Osteocyte (in vitro differentiated cells): ENCODE results near the gene LIAS. TPM values are rescaled to one million over a fixed set of nuclear protein-coding genes. Genes with fewer than 3 reads are reported as not detected.
"Not testable (repeated sequence)": the region's sequence is repeated elsewhere in the genome, so short reads cannot be mapped to it uniquely, and the experiment has no call there.

Experiments
- DNase-seq: peaks from one replicate; pipeline ENCODE4 v3.0.0; 2021; ENCODE audit warnings: mixed read lengths; ENCODE audit not compliant: unreplicated experiment; ENCODE audit errors: extremely low spot score
- H3K27ac Mint-ChIP-seq: one replicate; pipeline ENCODE4 v1.8.0; 2021; ENCODE audit warnings: mild to moderate bottlenecking, mixed read lengths; ENCODE audit not compliant: unreplicated experiment
- H3K27me3 Mint-ChIP-seq: one replicate; pipeline ENCODE4 v1.8.0; 2021; ENCODE audit warnings: mixed read lengths; ENCODE audit not compliant: unreplicated experiment
- H3K36me3 Mint-ChIP-seq: one replicate; pipeline ENCODE4 v1.8.0; 2021; ENCODE audit warnings: mixed read lengths; ENCODE audit not compliant: unreplicated experiment
- H3K4me1 Mint-ChIP-seq: one replicate; pipeline ENCODE4 v1.8.0; 2021; ENCODE audit warnings: mixed read lengths; ENCODE audit not compliant: unreplicated experiment
- H3K4me3 Mint-ChIP-seq: one replicate; pipeline ENCODE4 v1.8.0; 2021; ENCODE audit warnings: mild to moderate bottlenecking, moderate library complexity, mixed read lengths; ENCODE audit not compliant: unreplicated experiment
- H3K9me3 Mint-ChIP-seq: one replicate; pipeline ENCODE4 v1.8.0; 2021; ENCODE audit warnings: mixed read lengths; ENCODE audit not compliant: unreplicated experiment
- long read RNA-seq: library from polyadenylated mRNA; unstranded; transcript quantifications from one replicate; pipeline ENCODE4 v2.0.0, GENCODE V29; 2021
- total RNA-seq: library from RNA; stranded (reverse); gene quantifications from 2 replicates; pipeline ENCODE4 v1.2.1, GENCODE V29; 2021
- TF ChIP-seq, protein P1 (sequence below): fragments of 200-600 bp; sonication (generic); IDR thresholded peaks from 2 replicates; pipeline ENCODE4 v1.5.0; 2021; ENCODE audit warnings: antibody characterized with exemption, mild to moderate bottlenecking, moderate library complexity

Gene LIAS
- 10.9 and 13.8 TPM in 2 replicates for total RNA-seq
- long read RNA-seq, full-length matches to known transcripts: 17 of 21 reads
- long read RNA-seq, partial matches to known transcripts: 0 of 21 reads
- long read RNA-seq, other reads (novel, unspliced or antisense): 4 of 21 reads

DNA sequence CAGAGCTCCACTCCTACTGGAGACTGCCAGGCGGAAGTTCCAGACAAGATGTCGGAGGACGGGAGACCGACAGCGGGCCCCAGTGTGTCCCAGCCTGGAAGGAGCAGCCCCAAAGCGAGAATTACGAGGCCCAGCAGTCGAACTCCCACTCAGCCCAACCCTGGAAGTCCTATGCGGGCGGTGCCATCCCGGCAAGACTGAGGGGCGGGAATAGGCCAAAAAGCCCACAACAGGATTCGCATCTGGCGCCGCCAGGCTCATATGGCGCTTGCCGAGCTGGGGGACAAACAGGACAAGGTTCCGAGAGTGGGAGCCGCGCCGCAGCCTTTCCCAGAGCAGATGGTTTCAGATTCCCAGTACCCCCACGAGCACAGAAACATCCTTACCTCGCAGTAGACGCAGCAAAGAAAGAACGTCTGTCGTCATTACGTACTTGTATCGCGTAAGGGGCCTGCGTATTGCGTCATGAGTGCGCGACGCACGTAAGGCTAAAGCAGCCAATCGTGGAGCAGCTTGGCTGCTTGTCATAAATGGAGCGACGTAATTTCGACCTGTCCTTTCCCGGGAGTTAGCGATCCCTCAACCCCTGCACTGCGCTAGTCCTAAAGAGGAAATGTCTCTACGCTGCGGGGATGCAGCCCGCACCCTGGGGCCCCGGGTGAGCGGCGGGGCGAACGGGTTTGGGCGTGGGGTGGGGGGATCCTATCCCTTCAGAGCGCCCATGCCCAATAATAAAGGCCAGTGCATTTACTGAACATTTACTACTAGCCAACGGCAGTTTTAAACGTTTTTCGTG lies at the start of gene LIAS, which contains the start of gene RPL9:
LIAS (plus strand) TSS at position 552 of the 796 bp plus-strand sequence; CDS start at position 614, 62 bp downstream.
RPL9 (minus strand) TSS at position 418 of the 796 bp plus-strand sequence. CDS start 483 bp downstream, outside the sequence.
- peaks cover 49% of the 10 kb centered on the region for H3K36me3 Mint-ChIP-seq
- no peaks in the 10 kb centered on the region for H3K27me3 Mint-ChIP-seq
- H3K27ac Mint-ChIP-seq: peak within 1 kb of the TSS; percentile 99
- peaks cover 41% of the 10 kb centered on the region for H3K4me1 Mint-ChIP-seq
- TF ChIP-seq, protein P1, sequence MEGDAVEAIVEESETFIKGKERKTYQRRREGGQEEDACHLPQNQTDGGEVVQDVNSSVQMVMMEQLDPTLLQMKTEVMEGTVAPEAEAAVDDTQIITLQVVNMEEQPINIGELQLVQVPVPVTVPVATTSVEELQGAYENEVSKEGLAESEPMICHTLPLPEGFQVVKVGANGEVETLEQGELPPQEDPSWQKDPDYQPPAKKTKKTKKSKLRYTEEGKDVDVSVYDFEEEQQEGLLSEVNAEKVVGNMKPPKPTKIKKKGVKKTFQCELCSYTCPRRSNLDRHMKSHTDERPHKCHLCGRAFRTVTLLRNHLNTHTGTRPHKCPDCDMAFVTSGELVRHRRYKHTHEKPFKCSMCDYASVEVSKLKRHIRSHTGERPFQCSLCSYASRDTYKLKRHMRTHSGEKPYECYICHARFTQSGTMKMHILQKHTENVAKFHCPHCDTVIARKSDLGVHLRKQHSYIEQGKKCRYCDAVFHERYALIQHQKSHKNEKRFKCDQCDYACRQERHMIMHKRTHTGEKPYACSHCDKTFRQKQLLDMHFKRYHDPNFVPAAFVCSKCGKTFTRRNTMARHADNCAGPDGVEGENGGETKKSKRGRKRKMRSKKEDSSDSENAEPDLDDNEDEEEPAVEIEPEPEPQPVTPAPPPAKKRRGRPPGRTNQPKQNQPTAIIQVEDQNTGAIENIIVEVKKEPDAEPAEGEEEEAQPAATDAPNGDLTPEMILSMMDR: no peak
- H3K9me3 Mint-ChIP-seq: no peaks in the 10 kb centered on the region
- peak; percentile 97 for DNase-seq
- H3K4me3 Mint-ChIP-seq: peak within 1 kb of the TSS; percentile 96

DNA sequence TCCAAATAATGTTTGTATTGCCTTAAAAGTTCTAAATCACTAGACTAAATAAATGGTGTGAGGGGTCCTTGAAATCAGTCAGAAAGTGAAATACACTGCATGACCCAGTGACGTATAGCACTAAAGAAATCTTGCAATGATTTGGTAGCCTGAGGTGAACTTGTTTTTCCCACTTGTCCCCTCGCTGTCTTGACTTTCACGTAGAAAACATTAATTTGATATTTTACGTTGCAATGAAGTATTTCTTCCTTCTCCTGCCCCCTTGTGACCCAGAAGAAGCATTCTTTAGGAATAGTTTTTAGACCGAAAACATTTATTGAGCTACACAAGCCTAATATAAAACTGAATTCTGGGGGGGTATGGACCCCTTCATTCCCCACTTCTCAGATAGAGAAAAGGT lies 48.4 kb upstream of the LIAS start:
- Mint-ChIP-seq H3K9me3 (no peaks in the 10 kb centered on the region), H3K27ac (no peak overlapping the region), H3K36me3 (no peaks in the 10 kb centered on the region), H3K27me3 (peaks cover 15% of the 10 kb centered on the region), H3K4me1 (no peaks in the 10 kb centered on the region), H3K4me3 (no peak overlapping the region)
- no peak for DNase-seq
- TF ChIP-seq, protein P1: peak; percentile 23

DNA sequence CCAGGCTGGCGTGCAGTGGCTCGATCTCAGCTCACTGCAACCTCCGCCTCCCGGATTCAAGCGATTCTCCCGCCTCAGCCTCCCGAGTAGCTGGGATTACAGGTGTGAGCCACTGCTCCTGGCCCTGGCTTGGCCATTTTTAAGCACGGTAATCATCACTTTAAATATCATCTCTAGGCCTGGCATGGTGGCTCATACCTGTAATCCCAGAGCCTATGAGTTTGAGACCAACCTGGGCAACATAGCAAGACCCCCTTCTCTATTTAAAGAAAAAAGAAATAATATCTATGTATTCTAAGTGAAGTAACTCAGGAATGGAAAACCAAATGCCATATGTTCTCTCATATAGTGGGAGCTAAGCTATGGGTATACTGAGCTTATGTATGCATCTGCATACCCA lies 47.3 kb upstream of the LIAS start:
- DNase-seq: not testable (repeated sequence)

DNA sequence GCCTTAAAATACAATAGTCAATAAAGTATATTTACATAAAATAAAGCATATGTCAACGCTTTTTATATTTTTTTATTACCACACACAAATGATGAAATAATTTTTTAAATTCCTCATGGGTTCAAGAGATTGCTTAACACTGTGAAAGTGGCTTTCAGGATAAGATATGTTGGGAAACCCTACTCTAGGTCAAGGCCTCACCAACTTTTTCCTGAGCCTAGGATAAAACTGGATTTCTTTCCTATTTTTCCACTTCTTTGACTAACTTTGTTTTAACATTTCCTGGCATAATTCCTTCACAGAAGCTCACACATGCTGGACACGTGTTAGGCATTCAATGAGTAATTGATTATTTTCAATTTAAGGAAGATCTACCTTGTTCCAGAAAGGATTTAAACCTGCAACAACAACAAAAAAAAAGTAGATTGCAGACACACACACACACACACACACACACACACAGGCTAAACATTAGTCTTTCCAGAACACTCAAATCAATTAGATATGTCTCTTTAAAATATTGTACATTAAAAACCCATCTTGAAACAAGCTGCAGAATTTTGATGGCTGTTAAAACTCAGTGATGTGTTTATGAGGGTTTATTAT lies 43.1 kb upstream of the LIAS start:
- H3K27ac Mint-ChIP-seq: no peak overlapping the region
- H3K4me3 Mint-ChIP-seq: no peak overlapping the region
- no peaks in the 10 kb centered on the region for H3K9me3 Mint-ChIP-seq
- TF ChIP-seq, protein P1: no peak
- H3K27me3 Mint-ChIP-seq: peaks cover 13% of the 10 kb centered on the region
- H3K36me3 Mint-ChIP-seq: no peaks in the 10 kb centered on the region
- no peaks in the 10 kb centered on the region for H3K4me1 Mint-ChIP-seq
- DNase-seq: no peak

More for the DNA sequence above, 47.3 kb upstream of the LIAS start:
- H3K4me1 Mint-ChIP-seq, H3K27ac Mint-ChIP-seq, H3K36me3 Mint-ChIP-seq, H3K4me3 Mint-ChIP-seq, H3K9me3 Mint-ChIP-seq: not testable (repeated sequence)
- peaks cover 15% of the 10 kb centered on the region for H3K27me3 Mint-ChIP-seq

DNA sequence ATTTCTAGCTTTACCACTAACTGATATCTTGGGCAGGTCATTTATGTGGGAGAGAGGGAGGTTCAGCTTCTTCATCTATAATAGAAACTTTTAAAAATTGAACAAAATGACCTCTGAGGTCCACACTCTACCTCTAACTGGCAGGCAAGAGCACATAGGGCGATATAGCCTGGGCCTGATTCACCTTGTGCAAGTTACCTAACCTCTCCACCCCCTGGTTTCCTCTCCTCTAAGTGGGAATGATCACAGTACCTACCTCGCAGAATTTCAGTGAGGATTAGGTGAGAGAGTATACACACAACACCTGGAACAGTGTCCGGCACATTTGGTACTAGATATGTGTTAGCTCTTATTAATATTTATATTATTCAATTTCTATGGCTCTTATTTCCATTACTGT lies 36.6 kb upstream of the LIAS start:
- no peak overlapping the region for H3K27ac Mint-ChIP-seq
- TF ChIP-seq, protein P1: no peak
- DNase-seq: no peak
- no peaks in the 10 kb centered on the region for H3K4me1 Mint-ChIP-seq
- H3K4me3 Mint-ChIP-seq: no peak overlapping the region
- no peaks in the 10 kb centered on the region for H3K36me3 Mint-ChIP-seq
- H3K27me3 Mint-ChIP-seq: peaks cover 5% of the 10 kb centered on the region
- no peaks in the 10 kb centered on the region for H3K9me3 Mint-ChIP-seq

DNA sequence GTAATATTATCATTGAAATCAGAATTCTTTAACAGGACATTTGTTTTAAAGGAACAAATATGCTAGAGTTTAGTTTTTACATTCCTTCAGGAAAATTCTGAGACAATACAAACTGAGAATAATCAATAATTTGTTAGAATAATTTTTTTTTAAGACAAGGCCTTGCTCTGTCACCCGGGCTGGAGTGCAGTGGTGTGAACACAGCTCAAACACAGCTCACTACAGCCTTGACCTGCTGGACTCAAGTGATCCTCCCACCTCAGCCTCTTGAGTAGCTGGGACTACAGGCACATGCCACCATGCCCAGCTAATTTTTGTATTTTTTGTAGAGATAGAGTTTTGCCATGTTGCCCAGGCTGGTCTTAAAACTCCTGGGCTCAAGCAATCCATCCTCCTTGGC lies 33.6 kb upstream of the LIAS start:
- not testable (repeated sequence) for DNase-seq

More for the DNA sequence above, 33.6 kb upstream of the LIAS start:
- H3K27me3 Mint-ChIP-seq: peaks cover 12% of the 10 kb centered on the region
- not testable (repeated sequence) for H3K27ac Mint-ChIP-seq, H3K9me3 Mint-ChIP-seq, H3K4me3 Mint-ChIP-seq, H3K4me1 Mint-ChIP-seq, H3K36me3 Mint-ChIP-seq
